Measurements from ENCODE around the gene CCDC40. TPM values are rescaled to one million over a fixed set of nuclear protein-coding genes. Genes with fewer than 3 reads are reported as not detected.

The CCDC40 gene
- total and polyA plus RNA-seq, 2 donors (not counting 1 experiment from before 2014, with no cell fraction given) = 0.63 to 3.2 TPM

- Histone ChIP-seq H3K4me3 (ENCODE audit: control extremely low read depth in 1 of 5, extremely low read depth in 1 of 5, insufficient read depth in 1 of 5, low read depth in 2 of 5, low read length in 4 of 5) (no peak overlapping the region), H4K20me1 (ENCODE audit: control insufficient read depth, insufficient read depth, low read length, poor library complexity, severe bottlenecking) (no peaks in the 10 kb centered on the region), H2AFZ (ENCODE audit: insufficient read depth, low read depth, low read length, poor library complexity, severe bottlenecking) (no peak overlapping the region), H3K9ac (ENCODE audit: low read length) (no peak overlapping the region), H3K27ac (ENCODE audit: low read length in 2 of 2) (no peak overlapping the region), H3K4me1 (ENCODE audit: control insufficient read depth in 2 of 2, insufficient read depth in 2 of 2, low read length in 2 of 2) (peaks cover 0 to 7% of the 10 kb centered on the region in 2 donors), H3K36me3 (replicated peaks in 1 of 2; ENCODE audit: control extremely low read depth in 1 of 2, control insufficient read depth in 1 of 2, extremely low read depth in 1 of 2, insufficient read depth in 2 of 2, low read length in 1 of 2) (no peaks in the 10 kb centered on the region), H3K79me2 (ENCODE audit: control insufficient read depth, insufficient read depth, low read length) (no peaks in the 10 kb centered on the region), H3K27me3 (replicated peaks in 1 of 4; ENCODE audit: control extremely low read depth in 1 of 4, control insufficient read depth in 3 of 4, insufficient read depth in 4 of 4, low read length in 3 of 4) (peaks cover 0 to 9% (median 1%) of the 10 kb centered on the region in 4 experiments), H3K9me3 (ENCODE audit: control extremely low read depth in 1 of 3, control insufficient read depth in 2 of 3, insufficient read depth in 1 of 3, low read length in 2 of 3) (no peaks in the 10 kb centered on the region), H3K4me2 (replicated peaks; ENCODE audit: low read depth, low read length, poor library complexity, severe bottlenecking) (no peak overlapping the region)
- no peak overlapping the region for H3K4me3 Mint-ChIP-seq
- ATAC-seq (ENCODE audit: low read depth) (no peak), DNase-seq (no peak)
- intact Hi-C loops (cut with micrococcal nuclease) = no loop called here
- no peak for TF ChIP-seq EZH2 (IDR thresholded peaks at IDR 0.05; ENCODE audit: borderline replicate concordance, insufficient read depth, low read depth, low read length, poor library complexity, severe bottlenecking)
- no peak for TF ChIP-seq CTCF (IDR thresholded peaks at IDR 0.05)
- CTCF ChIA-PET = interaction anchor here (1.1 to 2.7 kb wide), 3 partner anchors 15 to 78 kb away, joined by 3 to 13 read pairs (median 3); partner anchors contain the start of gene GAA
- H3K27me3 Mint-ChIP-seq = peaks cover 7% of the 10 kb centered on the region
- no peak overlapping the region for H3K27ac Mint-ChIP-seq
- 87% methylated on average over 17 of the region's 17 CpGs for WGBS (ENCODE audit: insufficient coverage)
- no peaks in the 10 kb centered on the region for H3K9me3 Mint-ChIP-seq (ENCODE audit: insufficient read depth)
- POLR2A ChIA-PET = interaction anchor here (0.6 to 0.7 kb wide), 2 partner anchors 12 to 15 kb away, joined by 3 to 8 read pairs; partner anchors contain the start of gene GAA
- peaks cover 2% of the 10 kb centered on the region for H3K4me1 Mint-ChIP-seq
These were observed 49.6 kb downstream of the CCDC40 start for GRCh38 chr17:80086081-80086480.

DNA sequence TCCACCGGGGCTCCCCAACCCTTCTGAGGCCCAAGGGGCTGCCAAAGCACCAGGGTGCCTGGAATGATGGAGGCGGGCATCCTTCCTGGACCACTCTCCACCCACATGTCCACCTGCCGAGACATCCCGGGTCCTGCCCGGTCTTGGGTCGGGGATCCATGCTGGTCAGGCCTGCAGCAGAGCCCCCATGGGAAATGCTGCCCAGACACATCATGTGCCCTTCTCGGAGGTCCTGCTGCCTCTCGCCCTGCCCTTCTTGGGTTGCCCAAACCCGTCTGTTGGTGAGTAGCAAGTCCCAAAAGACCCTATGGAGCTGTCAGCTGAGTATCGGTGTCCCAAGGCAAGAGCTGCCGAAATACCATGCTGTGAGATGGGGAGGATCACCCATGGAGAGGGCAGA is 50.2 kb downstream of the CCDC40 start:
- Mint-ChIP-seq H3K27me3 (peaks cover 7% of the 10 kb centered on the region), H3K4me1 (peaks cover 2% of the 10 kb centered on the region), H3K27ac (no peak overlapping the region), H3K4me3 (no peak overlapping the region), H3K9me3 (ENCODE audit: insufficient read depth) (no peaks in the 10 kb centered on the region)
- H3K4me3 ChIP-seq (ENCODE audit: control extremely low read depth in 1 of 5, extremely low read depth in 1 of 5, insufficient read depth in 1 of 5, low read depth in 2 of 5, low read length in 4 of 5) = no peak overlapping the region
- no peaks in the 10 kb centered on the region for H3K36me3 ChIP-seq (replicated peaks in 1 of 2; ENCODE audit: control extremely low read depth in 1 of 2, control insufficient read depth in 1 of 2, extremely low read depth in 1 of 2, insufficient read depth in 2 of 2, low read length in 1 of 2)
- H4K20me1 ChIP-seq (ENCODE audit: control insufficient read depth, insufficient read depth, low read length, poor library complexity, severe bottlenecking) = no peaks in the 10 kb centered on the region
- CTCF ChIA-PET = interaction anchor here (1.1 to 2.7 kb wide), 3 partner anchors 15 to 78 kb away, joined by 3 to 13 read pairs (median 3); partner anchors contain the start of gene GAA
- H3K27ac ChIP-seq (ENCODE audit: low read length in 2 of 2) = no peak overlapping the region
- WGBS (ENCODE audit: insufficient coverage) = 82% methylated on average over 11 of the region's 11 CpGs
- no peak overlapping the region for H2AFZ ChIP-seq (ENCODE audit: insufficient read depth, low read depth, low read length, poor library complexity, severe bottlenecking)
- TF ChIP-seq EZH2 (IDR thresholded peaks at IDR 0.05; ENCODE audit: borderline replicate concordance, insufficient read depth, low read depth, low read length, poor library complexity, severe bottlenecking) (no peak), CTCF (IDR thresholded peaks at IDR 0.05) (no peak)
- no peak overlapping the region for H3K9ac ChIP-seq (ENCODE audit: low read length)
- no peak overlapping the region for H3K4me2 ChIP-seq (replicated peaks; ENCODE audit: low read depth, low read length, poor library complexity, severe bottlenecking)
- no peaks in the 10 kb centered on the region for H3K9me3 ChIP-seq (ENCODE audit: control extremely low read depth in 1 of 3, control insufficient read depth in 2 of 3, insufficient read depth in 1 of 3, low read length in 2 of 3)
- peaks cover 0 to 7% of the 10 kb centered on the region in 2 donors for H3K4me1 ChIP-seq (ENCODE audit: control insufficient read depth in 2 of 2, insufficient read depth in 2 of 2, low read length in 2 of 2)
- peaks cover 0 to 9% (median 1%) of the 10 kb centered on the region in 4 experiments for H3K27me3 ChIP-seq (replicated peaks in 1 of 4; ENCODE audit: control extremely low read depth in 1 of 4, control insufficient read depth in 3 of 4, insufficient read depth in 4 of 4, low read length in 3 of 4)
- ATAC-seq (ENCODE audit: low read depth) (no peak), DNase-seq (no peak)
- POLR2A ChIA-PET = interaction anchor here (0.5 kb wide), 1 partner anchor 1512 kb away, joined by 7 read pairs; no protein-coding TSS in a partner anchor
- intact Hi-C loops (cut with micrococcal nuclease) = no loop called here
- no peaks in the 10 kb centered on the region for H3K79me2 ChIP-seq (ENCODE audit: control insufficient read depth, insufficient read depth, low read length)

All from B cell (primary cell).